ENCODE results near the gene NFATC2. TPM values are rescaled to one million over a fixed set of nuclear protein-coding genes. Genes with fewer than 3 reads are reported as not detected.

NFATC2 gene
- total and polyA plus RNA-seq, 2 of the 8 experiments (the other 6 are each of a cell fraction or from before 2014, with no cell fraction given) = 0.27 to 0.91 TPM

DNA sequence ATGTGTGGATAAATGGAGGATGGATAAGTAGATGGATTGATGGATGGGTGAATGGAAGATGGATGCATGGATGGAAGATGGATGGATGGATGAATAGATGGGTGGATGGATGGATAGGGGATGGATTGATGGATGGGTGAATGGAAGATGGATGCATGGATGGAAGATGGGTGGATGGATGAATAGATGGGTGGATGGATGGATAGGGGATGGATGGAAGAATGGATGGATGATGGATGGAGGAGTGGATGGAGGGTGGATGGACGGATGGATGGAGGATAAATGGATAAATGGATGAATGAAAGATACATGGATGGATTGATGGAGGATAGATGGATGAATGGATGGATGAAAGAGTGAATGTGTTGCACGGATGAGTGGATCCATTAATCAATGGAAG, 3.0 kb upstream of the NFATC2 start:
- Histone ChIP-seq H3K4me3 (ENCODE audit: extremely low read depth in 1 of 4, insufficient read depth in 2 of 4, low read depth in 3 of 4, low read length in 4 of 4) (no peak overlapping the region), H3K79me1 (ENCODE audit: low read depth, low read length) (no peaks in the 10 kb centered on the region), H3K56ac (replicated peaks; ENCODE audit: insufficient read length, low read depth, low read length) (no peak overlapping the region), H3K18ac (ENCODE audit: extremely low read depth, low read length) (no peak overlapping the region), H4K5ac (ENCODE audit: insufficient read length, low read depth, low read length) (no peak overlapping the region), H2AK5ac (ENCODE audit: low read depth, low read length) (no peak overlapping the region), H4K8ac (ENCODE audit: extremely low read depth, insufficient read depth, low read length) (no peak overlapping the region), H2BK15ac (ENCODE audit: low read length) (no peak overlapping the region), H3K23ac (ENCODE audit: insufficient read length) (no peak overlapping the region), H3K36me3 (ENCODE audit: control insufficient read depth in 2 of 4, insufficient read depth in 4 of 4, low read length in 3 of 4) (no peaks in the 10 kb centered on the region), H2BK5ac (ENCODE audit: low read depth, low read length) (no peak overlapping the region), H2AFZ (ENCODE audit: low read length) (no peak overlapping the region), H3K79me2 (ENCODE audit: control insufficient read depth in 1 of 2, insufficient read depth in 2 of 2, low read length in 2 of 2) (no peaks in the 10 kb centered on the region), H3K23me2 (ENCODE audit: low read depth, low read length) (peaks cover 6% of the 10 kb centered on the region; the same call in 1 of the 2 replicates), H4K20me1 (replicated peaks in 1 of 2; ENCODE audit: control insufficient read depth in 1 of 2, insufficient read depth in 2 of 2, low read length in 2 of 2) (no peaks in the 10 kb centered on the region), H3K27me3 (replicated peaks in 1 of 4; ENCODE audit: control insufficient read depth in 3 of 4, extremely low read depth in 1 of 4, insufficient read depth in 3 of 4, low read length in 3 of 4) (peaks cover 8 to 30% (median 26%) of the 10 kb centered on the region in 4 experiments), H3K9ac (replicated peaks in 1 of 4; ENCODE audit: extremely low read depth in 1 of 4, low read depth in 3 of 4, low read length in 3 of 4) (no peak overlapping the region), H3K27ac (ENCODE audit: low read depth, low read length) (no peak overlapping the region), H3K4me2 (ENCODE audit: insufficient read depth in 1 of 2, low read depth in 2 of 2, low read length in 2 of 2) (no peak overlapping the region), H3K14ac (ENCODE audit: insufficient read length) (no peak overlapping the region), H3K4me1 (replicated peaks in 1 of 4; ENCODE audit: control insufficient read depth in 3 of 4, insufficient read depth in 4 of 4, low read length in 3 of 4) (peaks cover 0 to 10% (median 4%) of the 10 kb centered on the region in 4 experiments; a peak in 4 of 7 replicates), H3K4ac (replicated peaks; ENCODE audit: insufficient read length, low read depth, low read length) (no peak overlapping the region), H4K91ac (replicated peaks; ENCODE audit: insufficient read length, low read length) (no peak overlapping the region), H2BK12ac (ENCODE audit: low read depth, low read length) (no peak overlapping the region), H3K9me3 (ENCODE audit: insufficient read depth in 2 of 2, low read depth in 1 of 2, low read length in 1 of 2) (no peaks in the 10 kb centered on the region), H2BK120ac (replicated peaks; ENCODE audit: low read depth, low read length) (no peak overlapping the region), H2BK20ac (ENCODE audit: low read length) (no peak overlapping the region)
- DNase-seq (ENCODE audit: low read depth in 1 of 2, low spot score in 2 of 2) = no peak
- POLR2A ChIA-PET (ENCODE audit: partially characterized antibody) = no interaction called here
- WGBS, 2 experiments (ENCODE audit: extremely low coverage in 1 of 2, insufficient coverage in 1 of 2, insufficient read length in 1 of 2, insufficient replicate concordance in 2 of 2, low coverage in 1 of 2, low lambda C conversion rate in 2 of 2, missing lambda C conversion rate in 1 of 2) = 74 to 100% methylated on average over 1 to 2 of the region's 2 CpGs
- CTCF ChIA-PET (ENCODE audit: partially characterized antibody) = interaction anchor here (2.4 kb wide), 1 partner anchor 17 kb away, joined by 11 read pairs; no protein-coding TSS in a partner anchor
- no peak for TF ChIP-seq TBP (IDR thresholded peaks at IDR 0.05; ENCODE audit: low read depth, low read length)
- FAIRE-seq = no peak
